Esophagus squamous epithelium (tissue), 5 donors: Measurements from ENCODE around the gene ACTN4. TPM values are rescaled to one million over a fixed set of nuclear protein-coding genes. Genes with fewer than 3 reads are reported as not detected.

Source experiments
- DNase-seq: peaks from one replicate; lab custom pipeline; 2025; lab: John Stamatoyannopoulos, UW
- H3K27ac ChIP-seq, 4 donors: fragments of 200-600 bp; sonication (generic); one replicate each; pipeline ENCODE4 v1.5.1; 2016 to 2019; ENCODE audit warnings: mild to moderate bottlenecking in 1 of 4
- H3K27me3 ChIP-seq, 4 donors: fragments of 200-600 bp; sonication (generic); 1 replicate in 3 of 4; 2 replicates in 1 of 4; pipeline versions ENCODE4 v1.5.1 to v1.6.0; 2017 to 2021; ENCODE audit warnings: antibody characterized with exemption in 1 of 4
- H3K36me3 ChIP-seq, 3 donors: fragments of 200-600 bp; sonication (generic); one replicate each; pipeline ENCODE4 v1.5.1; 2016 to 2019
- H3K4me1 ChIP-seq, 3 donors: fragments of 200-600 bp; sonication (generic); one replicate each; pipeline ENCODE4 v1.5.1; 2017 to 2019
- H3K4me3 ChIP-seq, 4 donors: fragments of 200-600 bp; sonication (generic); 1 replicate in 3 of 4; 2 replicates in 1 of 4; pipeline ENCODE4 v1.5.1; 2016 to 2019; ENCODE audit warnings: mild to moderate bottlenecking in 2 of 4, moderate library complexity in 1 of 4
- H3K9me3 ChIP-seq, 3 donors: fragments of 200-600 bp; sonication (generic); one replicate each; pipeline ENCODE4 v1.5.1; 2016 to 2019
- CTCF ChIP-seq, 6 experiments: fragments of 450-650 bp in 4 of 6; fragments of 200-600 bp in 2 of 6; sonication (generic) in 2 of 6; IDR thresholded peaks; one replicate each; pipeline ENCODE4 v1.5.1; 2016 to 2019; ENCODE audit warnings: antibody characterized with exemption in 6 of 6, mild to moderate bottlenecking in 4 of 6, moderate library complexity in 4 of 6
- POLR2A ChIP-seq, 4 donors: fragments of 450-650 bp; IDR thresholded peaks; one replicate each; pipeline ENCODE4 v1.6.1; 2017; ENCODE audit warnings: antibody characterized with exemption in 4 of 4, mild to moderate bottlenecking in 4 of 4, moderate library complexity in 3 of 4
- WGBS, 2 donors: methylation state at CpG; one replicate each; pipeline ENCODE4 v1.1.5; 2018; 5-methylcytosine and 5-hydroxymethylcytosine counted together
- intact Hi-C: fragments of 100-400 bp; cut with DNase I; formaldehyde crosslinking; loops from one replicate; pipeline ENCODE4 v1.15.0; 2022
- total RNA-seq, 4 donors: library from RNA; depleted of rRNA; stranded (reverse); fragments of >200 nt; gene quantifications; one replicate each; pipeline ENCODE4 v1.1.0, GENCODE V29; 2016
- donor health status: DM: yes; HTN: yes; CAD: no.

Gene ACTN4
- total RNA-seq, 4 donors from 2014 or later, result 302 to 705 (median 414) TPM

DNA sequence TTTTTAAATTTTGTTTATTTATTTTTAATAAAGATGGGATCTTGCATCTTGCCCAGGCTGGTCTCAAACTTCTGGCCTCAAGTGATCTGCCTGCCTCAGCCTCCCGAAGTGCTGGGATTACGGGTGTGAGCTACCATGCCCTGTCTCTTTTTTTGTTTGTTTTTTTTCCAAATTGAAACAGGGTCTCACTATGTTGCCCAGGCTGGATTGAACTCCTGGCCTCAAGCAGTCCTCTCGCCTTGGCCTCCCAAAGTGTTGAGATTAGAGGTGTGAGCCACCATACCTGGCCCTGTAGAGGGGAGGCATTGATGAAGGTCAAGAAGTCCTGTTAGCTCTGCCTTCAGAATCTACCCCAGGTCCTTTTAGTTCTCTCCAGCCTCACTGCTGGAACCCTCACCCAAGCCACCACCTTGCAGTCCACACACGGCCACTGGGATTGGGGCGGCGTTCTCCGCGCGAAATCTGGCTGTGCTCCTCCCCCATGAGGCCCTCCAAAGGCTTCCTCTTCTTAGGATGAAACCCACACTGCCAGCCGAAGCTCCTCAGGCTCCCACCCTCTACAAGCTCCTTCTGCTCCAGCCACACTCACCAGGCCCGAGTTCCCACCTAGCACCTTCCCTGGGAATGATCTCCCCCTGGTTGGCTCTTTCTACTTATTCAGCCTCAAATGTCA is 34.9 kb downstream of the ACTN4 start:
- Histone ChIP-seq H3K9me3 (no peaks in the 10 kb centered on the region), H3K4me3 (no peak overlapping the region), H3K36me3 (peaks cover 0 to 23% (median 0%) of the 10 kb centered on the region in 3 donors), H3K4me1 (peaks cover 55 to 100% (median 86%) of the 10 kb centered on the region in 3 donors), H3K27me3 (no peaks in the 10 kb centered on the region), H3K27ac (peak overlapping the region; percentile 95 to 99 (median 98))
- TF ChIP-seq POLR2A (IDR thresholded peaks at IDR 0.05) (no peak), CTCF (IDR thresholded peaks at IDR 0.05) (no peak)
- DNase-seq, result no peak
- WGBS, 2 donors, result 92 to 96% methylated on average over 5 to 10 of the region's 11 CpGs
- intact Hi-C loops, result no loop called here

DNA sequence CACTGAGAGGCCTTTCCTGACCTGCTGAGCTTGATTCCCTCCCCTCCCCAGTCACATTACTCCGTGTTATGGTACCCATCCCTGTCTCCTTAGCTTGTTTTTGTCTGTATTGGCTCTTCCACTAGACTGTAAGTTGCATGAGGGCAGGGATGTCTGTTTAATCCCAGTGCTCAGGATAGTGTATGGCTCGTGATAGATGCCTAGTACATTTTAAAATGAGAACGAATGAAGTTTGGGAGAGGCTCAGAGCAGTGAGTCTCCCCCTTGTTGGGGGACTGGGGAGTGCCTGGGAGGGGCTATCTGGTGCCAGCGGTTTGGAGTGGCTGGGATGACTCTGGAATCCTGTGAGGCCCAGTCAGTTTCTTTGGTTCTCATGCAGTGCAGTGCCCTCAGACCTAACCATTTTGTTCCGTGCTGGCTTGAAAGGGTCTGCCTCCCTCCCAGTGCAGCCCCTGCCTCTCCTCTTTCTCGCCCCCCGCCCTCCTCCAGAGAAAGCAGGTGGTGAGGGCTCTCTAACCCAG is 35.5 kb downstream of the ACTN4 start:
- intact Hi-C loops, result no loop called here
- peaks cover 51 to 100% (median 86%) of the 10 kb centered on the region in 3 donors for H3K4me1 ChIP-seq
- no peak for TF ChIP-seq POLR2A (IDR thresholded peaks at IDR 0.05)
- no peak for TF ChIP-seq CTCF (IDR thresholded peaks at IDR 0.05)
- peak overlapping the region in 1 of 4 donors; percentile 12 for H3K4me3 ChIP-seq
- no peak for DNase-seq
- H3K36me3 ChIP-seq, result peaks cover 0 to 17% (median 0%) of the 10 kb centered on the region in 3 donors
- 69 to 74% methylated on average over 5 to 7 of the region's 7 CpGs for WGBS, 2 donors
- H3K9me3 ChIP-seq, result no peaks in the 10 kb centered on the region
- H3K27ac ChIP-seq, result peak overlapping the region; percentile 95 to 99 (median 98)
- no peaks in the 10 kb centered on the region for H3K27me3 ChIP-seq

DNA sequence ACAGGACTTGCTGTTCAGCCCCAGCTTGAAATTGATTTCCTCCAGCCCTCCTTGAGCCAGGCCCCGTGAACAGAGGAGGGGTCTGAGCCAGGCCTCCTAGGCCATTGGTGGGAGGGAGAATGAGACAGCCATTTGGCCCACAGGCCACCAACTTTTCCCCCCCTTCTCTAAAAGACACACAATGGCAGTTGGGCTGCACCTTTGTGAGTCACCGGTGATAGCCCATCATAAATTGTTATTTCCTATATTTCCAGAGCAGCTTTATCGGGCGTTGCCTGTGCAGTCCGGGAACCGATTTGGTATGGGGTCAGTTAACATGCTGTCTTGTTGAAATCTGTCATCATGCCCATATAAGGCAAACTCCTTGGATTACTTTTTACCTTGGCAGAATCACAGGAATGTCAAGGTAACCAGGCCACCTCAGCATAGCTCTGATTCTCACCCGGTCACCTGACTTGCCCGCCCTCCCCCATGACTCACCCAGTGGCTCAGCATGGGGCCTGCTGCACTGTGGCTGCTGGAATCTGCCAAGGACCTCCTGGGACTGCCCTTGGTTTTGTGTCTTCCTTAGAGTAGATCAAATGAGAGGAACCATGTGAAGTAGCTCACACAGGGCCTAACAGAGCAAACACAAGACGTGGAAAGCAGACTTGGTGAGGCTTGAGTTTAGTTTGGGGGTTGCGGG is 36.1 kb downstream of the ACTN4 start:
- Histone ChIP-seq H3K27ac (peak overlapping the region; percentile 95 to 99 (median 98)), H3K36me3 (peaks cover 0 to 13% (median 0%) of the 10 kb centered on the region in 3 donors), H3K4me3 (peak overlapping the region in 1 of 4 donors; percentile 17), H3K4me1 (peaks cover 52 to 100% (median 86%) of the 10 kb centered on the region in 3 donors), H3K27me3 (no peaks in the 10 kb centered on the region), H3K9me3 (no peaks in the 10 kb centered on the region)
- no peak for DNase-seq
- intact Hi-C loops, result no loop called here
- no peak for TF ChIP-seq CTCF (IDR thresholded peaks at IDR 0.05)
- TF ChIP-seq POLR2A (IDR thresholded peaks at IDR 0.05), result peak in 2 of 4 donors; percentile 27 to 28
- 2 to 21% methylated on average over 8 to 9 of the region's 10 CpGs for WGBS, 2 donors

DNA sequence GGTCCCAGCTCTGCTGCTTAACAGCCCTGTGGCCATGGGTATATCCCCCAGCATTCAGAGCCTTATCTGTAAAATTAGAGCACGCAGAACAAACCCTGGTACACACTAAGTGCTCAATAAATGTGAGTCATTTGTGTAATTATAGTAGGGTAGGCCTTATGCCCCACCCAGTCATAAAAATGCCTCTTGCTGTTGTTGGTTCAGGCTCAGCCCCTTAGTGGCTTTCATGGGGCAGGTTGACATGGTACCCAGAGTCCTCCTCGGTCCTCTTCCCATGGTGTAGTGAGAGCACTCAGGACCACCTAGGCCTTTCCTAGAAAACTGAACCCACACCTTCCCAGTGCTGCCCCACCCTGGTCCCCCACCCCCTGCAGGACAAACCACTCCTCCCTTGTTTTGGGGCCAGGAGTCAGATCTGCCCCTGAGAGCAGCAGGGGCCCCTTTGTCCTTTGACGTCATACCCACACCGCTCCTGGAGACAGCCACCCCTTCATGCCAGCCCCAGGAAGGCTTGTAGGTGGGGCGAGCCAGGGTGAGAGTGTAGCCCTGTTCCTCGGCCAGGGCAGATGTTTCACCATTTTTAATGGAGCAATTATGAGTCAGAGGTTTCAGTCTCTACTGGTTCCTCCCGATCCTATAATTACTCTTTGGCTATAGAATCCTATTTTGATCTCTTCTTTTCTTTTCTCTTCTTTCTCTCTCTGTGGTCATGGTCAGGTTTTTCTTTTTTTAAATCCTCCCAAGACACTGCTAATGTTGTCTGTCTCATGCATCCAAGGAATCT is 36.8 kb downstream of the ACTN4 start:
- peak overlapping the region in 1 of 4 donors; percentile 17 for H3K4me3 ChIP-seq
- TF ChIP-seq CTCF (IDR thresholded peaks at IDR 0.05) (no peak), POLR2A (IDR thresholded peaks at IDR 0.05) (no peak)

More for the DNA sequence above, 36.8 kb downstream of the ACTN4 start:
- Histone ChIP-seq H3K4me1 (peaks cover 50 to 100% (median 87%) of the 10 kb centered on the region in 3 donors), H3K27me3 (no peaks in the 10 kb centered on the region), H3K9me3 (no peaks in the 10 kb centered on the region), H3K36me3 (peaks cover 0 to 6% (median 0%) of the 10 kb centered on the region in 3 donors), H3K27ac (peak overlapping the region; percentile 95 to 99 (median 98))
- DNase-seq, result no peak
- intact Hi-C loops, result no loop called here
- WGBS, 2 donors, result 3 to 25% methylated on average over 5 to 6 of the region's 7 CpGs
